ENCODE results near the gene UROS. TPM values are rescaled to one million over a fixed set of nuclear protein-coding genes. Genes with fewer than 3 reads are reported as not detected.

UROS gene
- polyA plus RNA-seq, 2 of the 4 experiments (the other 2 are of a cell fraction): 52.9 to 71.1 TPM

DNA sequence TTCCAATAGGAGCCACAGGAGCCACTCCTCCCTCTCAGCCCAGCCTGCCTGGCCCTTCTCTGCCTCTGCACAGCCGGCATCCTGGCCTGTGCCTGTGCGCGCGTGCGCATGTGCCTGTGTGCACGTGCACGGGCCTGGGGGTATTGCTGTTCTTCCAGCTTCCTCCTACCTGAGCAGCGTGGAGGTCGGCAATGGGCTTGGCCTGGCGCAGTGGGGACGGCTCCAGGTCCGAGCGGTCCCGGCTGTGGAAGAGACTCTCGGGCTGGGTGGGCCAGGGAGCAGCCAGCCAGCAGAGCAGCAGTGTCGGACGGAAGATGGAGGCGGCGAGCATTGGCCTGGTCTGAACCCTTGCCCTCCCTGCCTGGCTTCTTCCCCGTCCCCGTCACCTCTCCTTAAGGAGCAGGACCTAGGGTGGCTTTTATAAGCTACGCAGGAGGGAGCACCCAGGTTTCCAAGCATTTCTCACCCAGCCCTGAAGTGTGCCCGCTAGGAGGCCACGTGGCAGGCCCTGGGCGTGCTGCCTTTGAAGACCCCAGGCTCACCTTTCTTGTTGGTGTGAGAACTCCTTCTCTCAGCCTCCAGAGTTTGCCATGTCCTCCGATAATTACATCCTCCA is 47.5 kb downstream of the UROS start, which contains the start of gene MMP21 (continued):
- TF ChIP-seq, protein P1, sequence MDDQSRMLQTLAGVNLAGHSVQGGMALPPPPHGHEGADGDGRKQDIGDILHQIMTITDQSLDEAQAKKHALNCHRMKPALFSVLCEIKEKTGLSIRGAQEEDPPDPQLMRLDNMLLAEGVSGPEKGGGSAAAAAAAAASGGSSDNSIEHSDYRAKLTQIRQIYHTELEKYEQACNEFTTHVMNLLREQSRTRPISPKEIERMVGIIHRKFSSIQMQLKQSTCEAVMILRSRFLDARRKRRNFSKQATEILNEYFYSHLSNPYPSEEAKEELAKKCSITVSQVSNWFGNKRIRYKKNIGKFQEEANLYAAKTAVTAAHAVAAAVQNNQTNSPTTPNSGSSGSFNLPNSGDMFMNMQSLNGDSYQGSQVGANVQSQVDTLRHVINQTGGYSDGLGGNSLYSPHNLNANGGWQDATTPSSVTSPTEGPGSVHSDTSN (IDR thresholded peaks at IDR 0.05): no peak

DNA sequence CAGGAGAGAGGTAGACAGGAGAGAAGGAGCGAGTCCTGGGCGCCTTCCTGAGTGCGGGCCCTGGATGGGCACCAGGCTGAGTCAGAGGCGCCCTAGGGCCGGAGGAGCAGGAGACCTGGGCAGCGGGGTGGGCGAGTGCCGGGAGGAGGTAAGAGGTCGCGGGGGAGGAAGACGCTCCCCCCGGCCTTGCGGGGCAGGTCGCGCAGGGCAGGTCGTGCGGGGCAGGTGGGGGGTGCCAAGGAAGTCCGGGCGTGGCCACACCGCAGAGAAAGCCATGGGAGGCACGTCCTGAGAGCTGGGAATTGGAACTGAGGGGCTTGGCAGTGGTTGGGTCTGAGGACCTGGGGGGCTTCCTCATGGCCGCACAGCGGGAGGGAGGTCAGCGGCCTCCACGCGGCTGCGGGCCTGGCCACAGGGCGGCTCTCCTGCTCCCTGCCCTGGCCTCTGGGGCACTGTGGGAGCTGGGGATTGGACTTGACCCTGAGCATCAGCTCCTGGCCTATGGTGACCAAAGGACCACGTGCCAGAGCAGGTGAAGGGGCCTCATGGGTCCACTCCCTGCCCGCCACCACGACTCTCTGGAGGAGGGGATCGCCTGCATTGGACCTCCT is 48.4 kb downstream of the UROS start:
- ATAC-seq (peak in 1 of 2 experiments; percentile 7; a peak in 1 of 6 replicates), FAIRE-seq (no peak), DNase-seq (ENCODE audit: low read depth in 1 of 2, low spot score in 1 of 2) (no peak)
- Histone ChIP-seq H3K4me2 (no peak overlapping the region), H3K4me3 (no peak overlapping the region), H3K4me1 (no peaks in the 10 kb centered on the region), H3K27ac (no peak overlapping the region), H3K9me3 (no peaks in the 10 kb centered on the region)
- no peak for TF ChIP-seq NPAS2 (CRISPR knock-in tag; IDR thresholded peaks at IDR 0.05; ENCODE audit: borderline replicate concordance)
- no peak for TF ChIP-seq GATA3 (IDR thresholded peaks at IDR 0.05; ENCODE audit: borderline replicate concordance)
- TF ChIP-seq RFX5 (IDR thresholded peaks at IDR 0.05): no peak
- TF ChIP-seq NFE2L2 (conservative IDR thresholded peaks at IDR 0.05; ENCODE audit: low read length): no peak
- TF ChIP-seq RAD21 (conservative IDR thresholded peaks at IDR 0.05 in 1 of 2, IDR thresholded peaks at IDR 0.05 in 1 of 2): no peak
- TF ChIP-seq CBX2 (IDR thresholded peaks at IDR 0.05; ENCODE audit: borderline replicate concordance, low read depth): no peak
- no peak for TF ChIP-seq POLR2A (IDR thresholded peaks at IDR 0.05; ENCODE audit: low read length)
- TF ChIP-seq RCOR1 (IDR thresholded peaks at IDR 0.05; ENCODE audit: low read depth, low read length): no peak
- TF ChIP-seq, protein P2, sequence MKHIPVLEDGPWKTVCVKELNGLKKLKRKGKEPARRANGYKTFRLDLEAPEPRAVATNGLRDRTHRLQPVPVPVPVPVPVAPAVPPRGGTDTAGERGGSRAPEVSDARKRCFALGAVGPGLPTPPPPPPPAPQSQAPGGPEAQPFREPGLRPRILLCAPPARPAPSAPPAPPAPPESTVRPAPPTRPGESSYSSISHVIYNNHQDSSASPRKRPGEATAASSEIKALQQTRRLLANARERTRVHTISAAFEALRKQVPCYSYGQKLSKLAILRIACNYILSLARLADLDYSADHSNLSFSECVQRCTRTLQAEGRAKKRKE (CRISPR knock-in tag; IDR thresholded peaks at IDR 0.05; ENCODE audit: low read depth): no peak
- ChIA-PET POLR2A (no interaction called here), CTCF (interaction anchor here (1.2 kb wide), 1 partner anchor 14 kb away, joined by 3 read pairs; no protein-coding TSS in a partner anchor)
- WGBS (ENCODE audit: missing lambda C conversion rate): 86% methylated on average over 29 of the region's 32 CpGs

DNA sequence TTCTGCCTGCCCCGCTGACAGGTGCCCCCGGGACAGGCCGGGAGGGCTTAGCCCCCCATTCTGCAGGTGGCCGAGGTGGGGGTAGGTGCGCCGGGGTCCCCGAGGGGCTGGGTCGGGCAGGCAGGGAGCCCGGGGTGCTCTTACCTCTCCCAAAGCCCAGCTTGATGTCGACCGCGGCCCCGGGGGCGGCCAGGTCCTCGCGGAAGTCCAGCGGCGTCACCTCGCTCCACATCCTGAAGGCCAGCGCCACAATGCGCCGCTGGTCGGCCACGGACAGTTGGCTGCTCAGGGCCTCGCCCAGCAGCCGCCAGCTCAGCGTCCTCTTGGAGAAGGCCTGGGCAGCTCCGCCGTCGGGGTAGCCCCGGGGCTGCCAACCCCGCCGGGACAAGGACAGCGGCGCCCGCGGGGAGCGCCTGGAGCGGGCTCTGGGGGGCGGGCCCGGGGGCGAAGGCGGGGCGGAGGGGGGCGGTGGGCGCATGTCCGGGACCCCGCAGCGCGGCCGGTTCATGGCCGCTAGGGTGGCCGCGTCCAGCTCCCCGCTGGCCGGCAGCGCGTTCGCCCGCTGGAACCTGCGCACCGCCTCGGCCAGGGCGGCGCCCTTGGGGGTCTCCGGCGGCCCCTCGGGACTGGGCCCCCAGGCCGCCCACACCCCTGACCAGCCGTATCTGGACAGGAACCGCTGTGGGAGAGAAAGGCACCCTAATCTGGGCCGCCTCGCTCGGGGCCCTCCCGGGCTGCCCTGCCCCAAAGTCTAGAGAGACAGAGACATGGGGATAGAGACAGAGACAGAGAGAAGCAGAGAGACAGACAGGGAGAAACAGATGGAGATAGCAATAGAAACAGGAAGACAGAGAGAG is 49.1 kb downstream of the UROS start:
- CTCF ChIA-PET: no interaction called here
- Histone ChIP-seq H3K4me1 (no peaks in the 10 kb centered on the region), H3K9me3 (no peaks in the 10 kb centered on the region), H3K4me3 (no peak overlapping the region), H3K4me2 (no peak overlapping the region), H3K27ac (no peak overlapping the region)
- 80% methylated on average over 11 of the region's 75 CpGs for WGBS (ENCODE audit: missing lambda C conversion rate)
- no peak for ATAC-seq
- POLR2A ChIA-PET: no interaction called here
- TF ChIP-seq TFCP2L1 (CRISPR knock-in tag; IDR thresholded peaks at IDR 0.05) (no peak), MAFK (IDR thresholded peaks at IDR 0.05; ENCODE audit: partially characterized antibody) (no peak), CBX8 (IDR thresholded peaks at IDR 0.05) (no peak), PHF8 (IDR thresholded peaks at IDR 0.05; ENCODE audit: borderline replicate concordance, low read depth) (no peak), POLR2AphosphoS2 (conservative IDR thresholded peaks at IDR 0.05; ENCODE audit: low read length) (no peak), RCOR1 (IDR thresholded peaks at IDR 0.05; ENCODE audit: low read depth, low read length) (no peak), MAZ (IDR thresholded peaks at IDR 0.05; ENCODE audit: borderline replicate concordance, low read depth, low read length) (no peak), ZNF302 (CRISPR knock-in tag; IDR thresholded peaks at IDR 0.05) (no peak), ZFP36 (IDR thresholded peaks at IDR 0.05; ENCODE audit: borderline replicate concordance, partially characterized antibody) (no peak), SREBF2 (IDR thresholded peaks at IDR 0.05) (no peak), CBX2 (IDR thresholded peaks at IDR 0.05; ENCODE audit: borderline replicate concordance, low read depth) (no peak), EHMT2 (IDR thresholded peaks at IDR 0.05; ENCODE audit: low read depth) (no peak), HOXA7 (CRISPR knock-in tag; IDR thresholded peaks at IDR 0.05) (no peak), NR3C1 (IDR thresholded peaks at IDR 0.05) (no peak), GATA3 (IDR thresholded peaks at IDR 0.05; ENCODE audit: borderline replicate concordance) (no peak), CHD4 (IDR thresholded peaks at IDR 0.05; ENCODE audit: borderline replicate concordance) (no peak)
- TF ChIP-seq, protein P3, sequence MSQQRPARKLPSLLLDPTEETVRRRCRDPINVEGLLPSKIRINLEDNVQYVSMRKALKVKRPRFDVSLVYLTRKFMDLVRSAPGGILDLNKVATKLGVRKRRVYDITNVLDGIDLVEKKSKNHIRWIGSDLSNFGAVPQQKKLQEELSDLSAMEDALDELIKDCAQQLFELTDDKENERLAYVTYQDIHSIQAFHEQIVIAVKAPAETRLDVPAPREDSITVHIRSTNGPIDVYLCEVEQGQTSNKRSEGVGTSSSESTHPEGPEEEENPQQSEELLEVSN (IDR thresholded peaks at IDR 0.05; ENCODE audit: borderline replicate concordance, low read depth): no peak
- TF ChIP-seq, protein P4, sequence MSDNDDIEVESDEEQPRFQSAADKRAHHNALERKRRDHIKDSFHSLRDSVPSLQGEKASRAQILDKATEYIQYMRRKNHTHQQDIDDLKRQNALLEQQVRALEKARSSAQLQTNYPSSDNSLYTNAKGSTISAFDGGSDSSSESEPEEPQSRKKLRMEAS (IDR thresholded peaks at IDR 0.05): no peak
- TF ChIP-seq, protein P5, sequence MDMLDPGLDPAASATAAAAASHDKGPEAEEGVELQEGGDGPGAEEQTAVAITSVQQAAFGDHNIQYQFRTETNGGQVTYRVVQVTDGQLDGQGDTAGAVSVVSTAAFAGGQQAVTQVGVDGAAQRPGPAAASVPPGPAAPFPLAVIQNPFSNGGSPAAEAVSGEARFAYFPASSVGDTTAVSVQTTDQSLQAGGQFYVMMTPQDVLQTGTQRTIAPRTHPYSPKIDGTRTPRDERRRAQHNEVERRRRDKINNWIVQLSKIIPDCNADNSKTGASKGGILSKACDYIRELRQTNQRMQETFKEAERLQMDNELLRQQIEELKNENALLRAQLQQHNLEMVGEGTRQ (IDR thresholded peaks at IDR 0.05): no peak
- FAIRE-seq: no peak
- no peak for DNase-seq (ENCODE audit: low read depth in 1 of 2, low spot score in 1 of 2)
